GM23338 (cell line): Measurements from ENCODE around the gene C1RL. TPM values are rescaled to one million over a fixed set of nuclear protein-coding genes. Genes with fewer than 3 reads are reported as not detected.

Experiments
- ATAC-seq: fragments of 200-7000 bp; cut with Tn5 transposase; 3 replicates; pipeline ENCODE4 v1.9.1; 2020
- DNase-seq: peaks from one replicate; pipeline ENCODE4 v3.0.0-alpha.2; 2015; ENCODE audit warnings: low spot score
- H2AFZ ChIP-seq: fragments of 200-600 bp; sonication (generic); 2 replicates; pipeline ENCODE4 v1.8.0; 2016; ENCODE audit warnings: antibody characterized with exemption, mild to moderate bottlenecking, moderate library complexity
- H3F3A ChIP-seq: fragments of 200-600 bp; sonication (generic); replicated peaks from 2 replicates; pipeline ENCODE4 v1.8.0; 2017; ENCODE audit warnings: antibody characterized with exemption, mixed run types, low read depth
- H3K27ac ChIP-seq: fragments of 200-600 bp; sonication (generic); 2 replicates; pipeline ENCODE4 v1.6.1; 2016; ENCODE audit warnings: low read depth
- H3K27me3 ChIP-seq: fragments of 200-600 bp; sonication (generic); 2 replicates; pipeline ENCODE4 v1.8.0; 2016; ENCODE audit warnings: mild to moderate bottlenecking, mixed run types, moderate library complexity; ENCODE audit not compliant: insufficient read depth
- H3K36me3 ChIP-seq: fragments of 200-600 bp; sonication (generic); 2 replicates; pipeline ENCODE4 v1.8.0; 2016; ENCODE audit warnings: mild to moderate bottlenecking; ENCODE audit not compliant: insufficient read depth
- H3K4me1 ChIP-seq: fragments of 200-600 bp; sonication (generic); 2 replicates; pipeline ENCODE4 v1.8.0; 2016; ENCODE audit warnings: mild to moderate bottlenecking, moderate library complexity; ENCODE audit not compliant: insufficient read depth
- H3K4me2 ChIP-seq: fragments of 200-600 bp; sonication (generic); 2 replicates; pipeline ENCODE4 v1.7.1; 2017; ENCODE audit warnings: mixed run types
- H3K4me3 ChIP-seq: fragments of 200-600 bp; sonication (generic); 2 replicates; pipeline ENCODE4 v1.6.1; 2016; ENCODE audit warnings: mixed run types
- H3K79me2 ChIP-seq: fragments of 200-600 bp; sonication (generic); replicated peaks from 2 replicates; pipeline ENCODE4 v1.8.0; 2017; ENCODE audit warnings: mild to moderate bottlenecking; ENCODE audit not compliant: insufficient read depth
- H3K9me2 ChIP-seq: fragments of 200-600 bp; sonication (generic); 2 replicates; pipeline ENCODE4 v1.8.0; 2017; ENCODE audit not compliant: insufficient read depth
- H4K20me1 ChIP-seq: fragments of 200-600 bp; sonication (generic); replicated peaks from 2 replicates; pipeline ENCODE4 v1.8.0; 2017; ENCODE audit warnings: mild to moderate bottlenecking; ENCODE audit not compliant: insufficient read depth
- H3K27ac Mint-ChIP-seq: 2 replicates; pipeline ENCODE4 v1.8.0; 2020; ENCODE audit warnings: inconsistent platforms, mild to moderate bottlenecking, moderate library complexity, mixed read lengths
- H3K27me3 Mint-ChIP-seq: 3 replicates; pipeline ENCODE4 v1.8.0; 2022; ENCODE audit warnings: low read depth, mild to moderate bottlenecking, moderate library complexity, mixed read lengths, inconsistent platforms; ENCODE audit not compliant: insufficient read depth, poor library complexity
- H3K36me3 Mint-ChIP-seq: 3 replicates; pipeline ENCODE4 v1.8.0; 2021; ENCODE audit warnings: low read depth, mild to moderate bottlenecking, inconsistent platforms, moderate library complexity, mixed read lengths
- H3K4me1 Mint-ChIP-seq: 3 replicates; pipeline ENCODE4 v1.8.0; 2020; ENCODE audit warnings: mild to moderate bottlenecking, inconsistent platforms, mixed read lengths
- H3K4me3 Mint-ChIP-seq: 3 replicates; pipeline ENCODE4 v1.8.0; 2021; ENCODE audit warnings: moderate library complexity, mild to moderate bottlenecking, inconsistent platforms, mixed read lengths
- H3K9me3 Mint-ChIP-seq: 3 replicates; pipeline ENCODE4 v1.8.0; 2020; ENCODE audit warnings: moderate library complexity, mild to moderate bottlenecking, inconsistent platforms, mixed read lengths
- CREB1 ChIP-seq: fragments of 250-450 bp; sonication (Bioruptor Pico); IDR thresholded peaks from 2 replicates; pipeline ENCODE4 v1.5.0; 2020; ENCODE audit warnings: low read depth, mild to moderate bottlenecking, moderate library complexity
- CTCF ChIP-seq, 2 experiments: fragments of 200-600 bp in 1 of 2; sonication (generic) in 1 of 2; conservative IDR thresholded peaks; 2 replicates each; pipeline versions ENCODE4 v1.5.1 to v1.6.1; 2016 to 2017; ENCODE audit warnings: antibody characterized with exemption in 2 of 2, low read depth in 2 of 2, mild to moderate bottlenecking in 2 of 2, moderate library complexity in 1 of 2
- EZH2 ChIP-seq: fragments of 200-600 bp; sonication (generic); IDR thresholded peaks from one replicate; pipeline ENCODE4 v1.8.0; 2017; ENCODE audit warnings: antibody characterized with exemption, mild to moderate bottlenecking, low read depth; ENCODE audit not compliant: unreplicated experiment
- EZH2phosphoT487 ChIP-seq: fragments of 200-600 bp; sonication (generic); IDR thresholded peaks from one replicate; pipeline ENCODE4 v1.8.1; 2018; ENCODE audit warnings: antibody characterized with exemption; ENCODE audit not compliant: unreplicated experiment
- JUNB ChIP-seq: IDR thresholded peaks from one replicate; pipeline ENCODE4 v1.6.1; 2016; ENCODE audit warnings: antibody characterized with exemption; ENCODE audit not compliant: unreplicated experiment
- POLR2AphosphoS5 ChIP-seq: IDR thresholded peaks from 2 replicates; pipeline ENCODE4 v1.6.1; 2016; ENCODE audit warnings: antibody characterized with exemption, low read depth
- ZNF114 ChIP-seq: fragments of 250-450 bp; sonication (Bioruptor Pico); IDR thresholded peaks from 2 replicates; pipeline ENCODE4 v1.5.0; 2020; ENCODE audit warnings: mild to moderate bottlenecking, moderate library complexity
- ZNF462 ChIP-seq: fragments of 250-450 bp; sonication (Bioruptor Pico); IDR thresholded peaks from 2 replicates; pipeline ENCODE4 v1.5.0; 2020; ENCODE audit warnings: mild to moderate bottlenecking, moderate library complexity
- polyA plus RNA-seq: library from polyadenylated mRNA; unstranded; fragments of >200 nt; fragmentation: Nextera tagmentation; extraction: Ambion mirVana; gene quantifications from 2 replicates; pipeline ENCODE4 v1.2.1, GENCODE V29; 2016
- total RNA-seq: library from RNA; depleted of rRNA; stranded (reverse); fragments of >200 nt; shearing (Covaris generic); gene quantifications from 2 replicates; pipeline ENCODE4 v1.2.3, GENCODE V29; 2014

The C1RL gene
- total and polyA plus RNA-seq, 2 experiments from 2014 or later = 7.3 to 8.8 TPM

- TF ChIP-seq ZNF462 (CRISPR knock-in tag) (no peak), ZNF114 (CRISPR knock-in tag) (no peak)
Measured at GRCh38 chr12:7127916-7128626, 19.1 kb upstream of the C1RL start (continued).

GRCh38 chr12:7125632-7126227, 16.7 kb upstream of the C1RL start:
- H3K9me2 ChIP-seq = no peaks in the 10 kb centered on the region
- H3K4me2 ChIP-seq = no peak overlapping the region
- Mint-ChIP-seq H3K27ac (no peak overlapping the region), H3K36me3 (no peaks in the 10 kb centered on the region; the same call in 2 of the 3 replicates), H3K4me3 (no peak overlapping the region), H3K4me1 (peaks cover 29% of the 10 kb centered on the region), H3K9me3 (no peaks in the 10 kb centered on the region), H3K27me3 (peaks cover 14% of the 10 kb centered on the region)
- no peak overlapping the region for H3K27ac ChIP-seq
- peaks cover 16% of the 10 kb centered on the region for H3K4me1 ChIP-seq
- no peaks in the 10 kb centered on the region for H4K20me1 ChIP-seq
- H3K79me2 ChIP-seq = no peaks in the 10 kb centered on the region
- ATAC-seq (no peak), DNase-seq (no peak)
- H2AFZ ChIP-seq = no peak overlapping the region
- no peaks in the 10 kb centered on the region for H3K36me3 ChIP-seq
- H3F3A ChIP-seq = 0 out of 2 replicates have a peak, but pooled peaks cover under 1% of the 10 kb centered on the region
- no peaks in the 10 kb centered on the region for H3K27me3 ChIP-seq
- no peak overlapping the region for H3K4me3 ChIP-seq
- TF ChIP-seq JUNB = no peak
- no peak for TF ChIP-seq CTCF (conservative IDR thresholded peaks at IDR 0.05; ENCODE audit: low read depth in 2 of 2)
- TF ChIP-seq EZH2phosphoT487 = no peak
- TF ChIP-seq CREB1 (CRISPR knock-in tag) = no peak
- TF ChIP-seq POLR2AphosphoS5 = no peak
- TF ChIP-seq EZH2 = no peak
- TF ChIP-seq ZNF114 (CRISPR knock-in tag) = no peak
